ENCODE measurements around the gene DNAI2.
"Not testable (repeated sequence)": the region's sequence is repeated elsewhere in the genome, so short reads cannot be mapped to it uniquely, and the experiment has no call there.

Gene DNAI2

GRCh38 chr17:74245145-74245831 is 28.7 kb upstream of the DNAI2 start:
- no peak for DNase-seq

DNA sequence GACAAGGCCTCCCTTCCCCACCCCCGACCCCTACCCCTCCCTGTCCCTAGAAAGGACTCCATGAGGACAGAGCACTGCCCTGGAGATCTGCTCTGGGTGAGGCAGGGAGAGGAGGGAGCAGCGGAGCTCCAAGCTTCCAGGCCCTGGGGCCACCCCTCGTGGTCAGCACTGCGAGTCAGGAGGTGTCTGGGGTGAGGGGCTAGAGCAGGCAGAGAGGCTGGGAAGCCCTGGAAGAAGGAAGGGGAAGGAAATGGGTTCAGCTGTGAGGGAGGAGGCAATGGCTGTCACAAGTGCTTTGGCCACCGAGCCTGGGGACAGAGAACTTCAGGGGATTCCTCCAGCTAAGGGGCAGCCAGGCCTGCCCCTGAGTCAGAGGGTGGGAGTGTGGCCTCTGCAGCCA is 28.2 kb upstream of the DNAI2 start:
- DNase-seq = no peak

DNA sequence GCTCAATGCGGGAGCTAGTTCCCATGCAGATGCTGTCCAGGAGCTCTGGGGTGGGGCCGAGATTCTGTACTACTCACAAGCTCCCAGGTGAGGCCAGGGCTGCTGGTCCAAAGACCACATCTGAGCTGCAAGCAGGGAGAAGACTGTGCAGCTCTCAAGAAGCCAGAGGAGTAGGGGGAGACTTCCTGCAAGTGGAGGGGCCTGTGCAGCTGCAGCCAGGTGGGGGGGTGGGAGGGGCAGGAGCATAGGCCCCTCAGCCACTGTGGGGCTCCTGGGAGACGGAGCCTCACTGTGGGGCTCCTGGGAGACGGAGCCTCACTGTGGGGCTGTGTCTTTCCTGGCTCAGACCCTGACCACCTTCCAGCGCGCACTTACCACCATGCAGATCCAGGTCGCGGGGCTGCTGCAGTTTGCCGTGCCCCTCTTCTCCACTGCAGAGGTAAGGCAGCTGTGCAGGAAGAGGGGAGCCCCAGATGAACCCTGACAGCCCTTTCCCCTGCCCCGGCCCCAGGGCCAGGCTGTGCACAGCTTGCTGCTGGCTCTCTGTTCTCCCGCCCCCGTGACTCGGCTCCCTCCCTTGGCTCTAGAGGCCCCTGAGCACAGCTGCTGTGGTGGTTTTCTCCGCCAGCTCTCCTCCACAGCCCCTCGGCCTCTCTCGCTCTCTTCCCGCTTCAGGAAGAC is 24.3 kb upstream of the DNAI2 start:
- DNase-seq = no peak

- no peak for DNase-seq
Observed at GRCh38 chr17:74250324-74250995, 23.6 kb upstream of the DNAI2 start.

DNA sequence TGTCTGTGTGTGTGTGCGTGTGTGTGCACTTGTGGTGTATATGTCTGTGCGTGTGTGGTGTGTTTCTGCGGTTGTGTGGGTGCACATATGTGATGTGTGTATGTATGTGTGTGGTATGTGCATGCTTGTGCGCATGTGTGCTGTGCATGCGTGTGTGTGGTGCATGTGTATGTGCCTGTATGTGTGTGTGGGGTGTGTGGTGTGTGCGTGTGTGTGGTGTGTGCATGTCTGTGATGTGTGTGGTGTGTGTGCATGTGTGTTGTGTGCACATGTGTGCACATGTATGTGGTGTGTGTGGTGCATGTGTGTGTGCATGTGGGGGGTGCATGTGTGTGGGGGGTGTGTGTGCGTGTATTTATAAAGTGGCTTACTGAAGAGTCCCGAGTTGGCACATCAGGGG is 23.0 kb upstream of the DNAI2 start:
- DNase-seq = no peak

DNA sequence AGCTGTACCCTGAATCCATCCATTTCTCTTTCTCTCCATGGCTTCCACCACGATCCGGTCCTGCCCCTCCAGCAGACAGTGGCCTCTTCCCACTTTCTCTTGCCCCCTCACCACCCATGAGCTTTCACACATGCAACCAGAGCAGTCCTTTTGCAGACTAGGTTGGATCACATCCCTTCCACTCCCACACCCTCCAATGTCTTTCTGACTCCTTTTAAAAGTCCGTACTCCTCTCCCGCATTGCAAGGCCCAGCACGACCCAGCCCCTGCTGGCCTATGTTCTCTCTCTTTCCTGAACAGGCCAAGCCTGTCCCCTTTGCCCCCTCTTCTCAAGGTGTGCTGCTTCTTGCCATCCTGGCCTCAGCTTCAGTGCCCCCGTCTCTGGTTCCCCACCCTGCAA is 22.5 kb upstream of the DNAI2 start:
- no peak for DNase-seq

GRCh38 chr17:74252211-74252610 is 21.8 kb upstream of the DNAI2 start:
- DNase-seq = no peak

DNA sequence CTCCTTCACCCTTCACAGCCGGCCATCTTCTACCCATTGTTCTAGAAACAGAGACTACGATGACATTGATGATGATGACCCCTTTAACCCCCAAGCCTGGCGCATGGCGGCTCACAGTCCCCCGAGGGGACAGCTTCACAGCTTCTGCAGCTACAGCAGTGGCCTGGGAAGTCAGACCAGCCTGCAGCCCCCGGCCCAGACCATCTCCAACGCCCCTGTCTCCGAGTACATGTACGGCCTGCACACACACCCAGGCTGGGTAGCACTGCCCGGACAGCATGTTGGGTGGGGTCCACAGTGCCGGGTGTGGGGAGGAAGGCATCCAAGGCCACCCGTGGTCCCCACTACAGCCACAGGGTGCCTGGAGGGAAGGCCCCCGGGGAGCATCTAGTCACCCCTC is 21.0 kb upstream of the DNAI2 start:
- DNase-seq = no peak

DNA sequence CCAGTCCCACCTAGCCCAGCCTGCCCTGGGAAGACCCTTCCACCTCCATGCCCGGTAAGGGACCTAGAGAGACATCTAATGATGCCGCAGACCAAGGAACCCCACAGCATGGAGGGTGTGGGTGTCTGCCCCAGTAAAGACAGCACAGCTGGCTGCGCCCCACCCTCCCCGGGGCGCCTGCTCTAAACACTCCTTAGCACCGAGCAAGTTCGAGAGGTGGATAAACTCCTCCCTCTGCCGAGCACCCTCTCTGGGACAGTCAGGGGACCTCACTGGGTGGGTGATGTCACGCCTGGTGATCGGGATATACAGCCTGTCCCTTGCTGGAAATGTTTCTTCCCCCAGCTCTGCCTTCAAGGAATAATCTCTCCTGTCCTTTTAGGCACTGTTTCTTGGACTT is 16.7 kb upstream of the DNAI2 start:
- no peak for DNase-seq

DNA sequence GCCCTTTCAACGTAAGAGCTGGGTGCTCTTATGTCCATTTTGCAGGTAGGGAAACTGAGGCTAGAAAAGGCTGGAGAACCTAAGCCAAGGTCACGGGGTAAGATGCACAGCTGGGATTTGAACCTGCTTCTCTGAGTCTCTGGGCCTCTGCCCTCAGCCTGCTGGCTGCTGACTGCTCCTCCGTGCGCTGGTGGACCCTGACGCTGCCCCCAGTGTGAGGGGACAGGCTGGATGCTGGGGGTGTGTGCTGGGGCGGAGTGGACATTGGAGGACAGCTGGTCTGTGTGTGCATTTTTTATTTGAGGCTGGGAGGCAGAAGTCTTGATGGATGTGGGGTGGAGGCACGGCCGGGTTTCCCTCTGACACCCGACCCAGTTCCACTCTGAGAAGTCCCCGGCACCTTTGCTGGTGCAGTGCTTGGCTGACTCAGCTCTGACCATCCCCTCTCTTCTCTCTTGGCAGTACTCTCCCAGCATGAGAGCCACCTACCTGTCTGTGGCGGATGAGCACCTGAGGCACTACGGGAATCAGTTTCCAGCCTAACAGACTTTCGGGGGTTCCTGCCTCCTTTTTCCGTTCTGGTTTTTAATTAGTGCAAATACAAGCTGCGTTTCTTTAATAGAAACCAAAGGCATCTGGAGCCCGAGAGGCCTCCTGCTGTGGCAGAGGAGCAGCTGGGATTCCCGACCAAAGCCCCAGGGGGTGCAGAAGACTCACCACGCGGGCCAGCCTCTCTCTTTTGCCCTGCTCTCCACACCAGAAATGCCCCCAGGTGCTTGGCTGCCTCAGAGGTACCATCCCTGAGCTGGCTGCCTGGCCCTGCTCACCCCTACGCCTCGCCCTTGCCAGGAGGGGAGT is 14.1 kb upstream of the DNAI2 start:
- no peak for DNase-seq

DNA sequence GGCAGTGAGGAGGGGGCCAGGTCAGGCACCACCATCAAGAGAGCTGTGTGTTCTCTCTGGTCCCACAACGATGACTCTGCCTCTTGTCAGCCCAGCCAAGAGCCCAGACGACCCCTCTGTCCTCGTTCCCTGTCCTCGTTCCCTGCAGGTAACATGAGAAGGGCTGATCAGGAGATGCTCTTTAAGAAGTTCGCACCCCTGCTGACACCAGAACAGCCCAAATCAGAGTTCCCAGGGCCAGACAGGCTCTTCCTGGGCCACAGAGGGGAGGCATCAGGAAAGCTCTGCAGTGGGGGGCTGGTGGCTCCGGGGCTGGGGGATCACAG is 13.5 kb upstream of the DNAI2 start:
- no peak for DNase-seq

- DNase-seq = no peak
Observed at GRCh38 chr17:74262601-74263000, 11.4 kb upstream of the DNAI2 start.

DNA sequence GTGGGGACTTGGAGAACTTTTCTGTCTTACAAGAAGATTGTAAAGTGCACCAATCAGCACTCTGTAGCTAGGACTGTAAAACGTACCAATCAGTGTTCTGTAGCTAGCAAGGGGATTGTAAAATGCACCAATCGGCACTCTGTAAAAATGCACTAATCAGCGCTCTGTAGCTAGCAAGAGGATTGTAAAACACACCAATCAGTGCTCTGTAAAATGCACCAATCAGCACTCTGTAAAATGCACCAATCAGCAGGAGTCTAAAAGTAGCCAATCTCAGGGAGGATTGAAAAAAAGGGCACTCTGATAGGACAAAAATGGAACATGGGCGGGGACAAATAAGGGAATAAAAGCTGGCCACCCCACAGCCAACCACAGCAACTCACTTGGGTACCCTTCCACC is 7.0 kb upstream of the DNAI2 start:
- not testable (repeated sequence) for DNase-seq

- DNase-seq = no peak
Observed at GRCh38 chr17:74267579-74267978, 6.5 kb upstream of the DNAI2 start.

- DNase-seq = no peak
Observed at GRCh38 chr17:74267987-74268499, 6.0 kb upstream of the DNAI2 start.

DNA sequence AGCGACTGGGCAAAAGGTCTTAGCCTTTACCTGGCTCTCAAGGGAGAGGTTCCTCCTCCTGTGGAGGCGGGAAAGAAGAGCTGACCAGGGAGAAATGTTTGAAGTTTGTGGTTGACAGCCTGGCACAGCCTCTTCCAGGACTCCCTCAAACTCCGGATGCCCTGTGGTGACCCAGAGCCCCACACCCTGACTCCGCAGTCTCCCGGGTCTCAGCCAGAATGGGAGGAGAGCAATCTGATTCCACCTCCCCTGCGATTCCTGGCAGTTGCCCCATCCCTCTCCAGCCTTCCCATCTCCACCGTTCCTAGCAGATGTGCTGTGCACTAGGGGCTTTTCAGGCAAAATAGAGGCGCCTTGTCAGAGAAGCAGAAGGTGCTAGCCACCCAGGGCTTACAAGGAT is 5.5 kb upstream of the DNAI2 start:
- no peak for DNase-seq

- DNase-seq = no peak
Observed at GRCh38 chr17:74270333-74270732, 3.7 kb upstream of the DNAI2 start.

- no peak for DNase-seq
Observed at GRCh38 chr17:74271281-74271680, 2.8 kb upstream of the DNAI2 start.

- no peak for DNase-seq
Observed at GRCh38 chr17:74271901-74272561, 2.0 kb upstream of the DNAI2 start.

DNA sequence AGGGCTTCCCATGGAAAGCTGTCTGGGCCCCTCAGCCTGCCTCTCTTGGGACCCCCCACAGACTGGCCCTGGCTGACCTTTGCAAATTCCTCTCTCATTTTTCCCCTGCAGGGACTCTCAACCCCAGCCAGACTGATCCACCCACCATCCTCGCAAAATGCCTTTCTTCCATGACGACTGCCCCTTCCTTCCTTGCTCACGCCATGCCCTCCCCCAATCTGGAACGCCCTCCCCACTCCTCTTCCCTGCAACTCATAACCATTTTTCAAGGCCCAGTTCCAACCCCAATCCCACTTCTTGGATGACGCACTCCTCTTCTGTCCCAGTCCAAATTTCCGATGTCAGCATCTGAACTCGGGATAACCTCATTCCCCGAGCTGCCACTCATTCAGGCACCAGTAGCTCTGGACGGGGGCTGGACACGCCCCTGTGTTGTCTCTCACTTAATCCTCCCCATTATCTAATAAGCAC is 1.3 kb upstream of the DNAI2 start:
- DNase-seq = no peak

DNA sequence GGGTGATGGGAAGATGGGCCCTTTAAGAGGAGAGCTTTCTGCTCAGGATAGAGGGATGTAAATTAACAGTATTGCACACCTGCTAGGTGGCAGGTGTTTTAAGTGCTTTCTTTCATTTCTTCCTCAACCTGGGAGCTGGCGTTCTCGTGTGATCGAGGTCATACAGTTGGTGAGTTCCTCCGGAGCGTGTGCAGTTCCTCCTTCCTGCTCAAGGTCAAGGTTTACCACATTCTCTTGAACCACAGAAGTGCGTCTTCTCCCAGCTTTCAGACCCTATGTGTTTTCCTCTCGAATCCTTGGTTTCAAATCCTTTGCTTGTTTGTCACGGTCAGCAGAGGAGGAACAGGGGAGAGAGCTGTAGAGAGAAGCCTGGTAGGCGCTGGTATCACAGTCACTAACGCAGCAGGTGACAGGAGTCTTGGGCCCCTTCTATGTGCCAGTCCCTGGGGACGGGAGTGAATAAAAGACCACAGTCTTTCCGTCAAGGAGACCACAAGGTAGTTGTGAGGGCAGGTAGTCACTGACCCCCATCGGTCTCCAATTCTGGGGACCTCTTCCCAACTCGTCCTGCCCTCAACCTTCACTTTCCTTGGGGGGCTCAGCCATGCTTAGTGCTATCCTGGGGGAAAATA is 791 bp downstream of the DNAI2 start:
- no peak for DNase-seq

GRCh38 chr17:74276051-74276476 is 2.0 kb downstream of the DNAI2 start:
- no peak for DNase-seq

Measured in stimulated activated CD4-positive, alpha-beta T cell treated with anti-CD3 and anti-CD28 coated beads, Interleukin-4, amount 100 ng/mL, for 4 hours (primary cell).